SK-N-SH (cell line): ENCODE results near the gene FBXO17. TPM values are rescaled to one million over a fixed set of nuclear protein-coding genes. Genes with fewer than 3 reads are reported as not detected.

Experiments used
- CTCF ChIA-PET: fragments of 300-600, 350-600 bp; formaldehyde crosslinking; extraction: SDS; loops from one replicate; lab custom pipeline; 2021; lab: Yijun Ruan, JAX
- POLR2A ChIA-PET: fragments of 350-600 bp; sonication (Branson Sonifier 250); formaldehyde crosslinking; extraction: SDS; loops from one replicate; lab custom pipeline; 2020; ENCODE audit warnings: antibody characterized with exemption, inconsistent platforms; lab: Yijun Ruan, JAX
- DNase-seq: peaks from one replicate; pipeline ENCODE4 v3.0.0; 2012
- H2AFZ ChIP-seq: fragments of 200-600 bp; sonication (generic); 2 replicates; pipeline ENCODE4 v1.8.1; 2016; ENCODE audit warnings: antibody characterized with exemption, mild to moderate bottlenecking, low read depth
- H3F3A ChIP-seq: fragments of 200-600 bp; sonication (generic); replicated peaks from 2 replicates; pipeline ENCODE3; 2016; ENCODE audit warnings: antibody characterized with exemption, mild to moderate bottlenecking; ENCODE audit not compliant: insufficient read depth
- H3K27ac ChIP-seq, 2 experiments: fragments of 200-500 bp in 1 of 2; fragments of 200-600 bp in 1 of 2; sonication (Bioruptor generic) in 1 of 2; sonication (generic), shearing (Covaris generic) in 1 of 2; 2 replicates each; pipeline versions ENCODE4 v1.5.1 to v1.6.1; 2014 to 2016; ENCODE audit warnings: low read depth in 2 of 2, inconsistent platforms in 1 of 2, low read length in 1 of 2, mild to moderate bottlenecking in 1 of 2, mixed read lengths in 1 of 2
- H3K27me3 ChIP-seq: fragments of 200-600 bp; sonication (generic), shearing (Covaris generic); 2 replicates; pipeline ENCODE4 v1.6.1; 2016; ENCODE audit warnings: mixed run types; ENCODE audit not compliant: insufficient read depth
- H3K36me3 ChIP-seq, 2 experiments: fragments of 200-500 bp in 1 of 2; fragments of 200-600 bp in 1 of 2; sonication (Bioruptor generic) in 1 of 2; sonication (generic) in 1 of 2; replicated peaks in 1 of 2; 2 replicates each; pipeline versions ENCODE3 to v1.5.1; 2014 to 2016; ENCODE audit warnings: low read length in 1 of 2, mild to moderate bottlenecking in 1 of 2; ENCODE audit not compliant: insufficient read depth in 2 of 2, control insufficient read depth in 1 of 2
- H3K4me1 ChIP-seq, 2 experiments: fragments of 200-500 bp in 1 of 2; fragments of 200-600 bp in 1 of 2; sonication (Bioruptor generic) in 1 of 2; sonication (generic), shearing (Covaris generic) in 1 of 2; 2 replicates each; pipeline versions ENCODE4 v1.5.1 to v1.6.1; 2014 to 2016; ENCODE audit warnings: low read depth in 1 of 2, low read length in 1 of 2, mixed run types in 1 of 2; ENCODE audit not compliant: insufficient read depth in 2 of 2, control insufficient read depth in 1 of 2
- H3K4me2 ChIP-seq: fragments of 200-600 bp; sonication (generic), shearing (Covaris generic); 2 replicates; pipeline ENCODE4 v1.6.1; 2017; ENCODE audit warnings: mixed run types
- H3K4me3 ChIP-seq, 2 experiments: fragments of 200-500 bp in 1 of 2; fragments of 200-600 bp in 1 of 2; sonication (Bioruptor generic) in 1 of 2; sonication (generic), shearing (Covaris generic) in 1 of 2; 2 replicates each; pipeline versions ENCODE4 v1.5.1 to v1.8.1; 2014 to 2016; ENCODE audit warnings: low read depth in 2 of 2, inconsistent platforms in 1 of 2, low read length in 1 of 2, mild to moderate bottlenecking in 1 of 2, mixed read lengths in 1 of 2, moderate library complexity in 1 of 2
- H3K79me2 ChIP-seq: fragments of 200-600 bp; sonication (generic); 2 replicates; pipeline ENCODE4 v1.8.1; 2017; ENCODE audit warnings: mild to moderate bottlenecking; ENCODE audit not compliant: insufficient read depth
- H3K9ac ChIP-seq: fragments of 200-600 bp; sonication (generic); 2 replicates; pipeline ENCODE4 v1.6.1; 2017; ENCODE audit warnings: mixed run types
- H3K9me2 ChIP-seq: fragments of 200-600 bp; sonication (generic); 2 replicates; pipeline ENCODE4 v1.6.1; 2017; ENCODE audit warnings: mixed run types
- H3K9me3 ChIP-seq: fragments of 200-600 bp; sonication (generic); 2 replicates; pipeline ENCODE4 v1.6.1; 2017; ENCODE audit warnings: mixed run types, mild to moderate bottlenecking, moderate library complexity
- H4K20me1 ChIP-seq: fragments of 200-600 bp; sonication (generic); 2 replicates; pipeline ENCODE4 v1.6.1; 2017; ENCODE audit warnings: mild to moderate bottlenecking, mixed run types; ENCODE audit not compliant: insufficient read depth
- CHD2 ChIP-seq: fragments of 150-350 bp; IDR thresholded peaks from 2 replicates; pipeline ENCODE4 v1.6.1; 2018; ENCODE audit warnings: low read length; ENCODE audit not compliant: partially characterized antibody
- ELF1 ChIP-seq: IDR thresholded peaks from 2 replicates; pipeline ENCODE4 v1.4.0; 2012
- EZH2phosphoT487 ChIP-seq: fragments of 200-600 bp; sonication (generic); IDR thresholded peaks from 2 replicates; pipeline ENCODE4 v1.6.1; 2017; ENCODE audit warnings: low read depth, mixed run types, mild to moderate bottlenecking, antibody characterized with exemption, moderate library complexity, borderline replicate concordance
- GABPA ChIP-seq: IDR thresholded peaks from 2 replicates; pipeline ENCODE4 v1.4.0; 2012; ENCODE audit warnings: low read depth, mild to moderate bottlenecking
- GATA2 ChIP-seq: sonication (generic); formaldehyde crosslinking; IDR thresholded peaks from 2 replicates; pipeline ENCODE4 v1.5.0; 2020; ENCODE audit warnings: mild to moderate bottlenecking, missing genetic modification reagents
- IRF3 ChIP-seq: fragments of 150-350 bp; IDR thresholded peaks from 2 replicates; pipeline ENCODE4 v1.6.1; 2016; ENCODE audit warnings: mild to moderate bottlenecking, low read depth, low read length
- JUND ChIP-seq: IDR thresholded peaks from 2 replicates; pipeline ENCODE4 v1.4.0; 2012
- MAX ChIP-seq: IDR thresholded peaks from 2 replicates; pipeline ENCODE4 v1.4.0; 2012; ENCODE audit warnings: low read depth
- MXI1 ChIP-seq: IDR thresholded peaks from 2 replicates; pipeline ENCODE4 v1.6.1; 2012; ENCODE audit warnings: mild to moderate bottlenecking, low read depth, low read length, improper control_type of control experiment
- PBX3 ChIP-seq: IDR thresholded peaks from 2 replicates; pipeline ENCODE4; 2012
- POLR2AphosphoS5 ChIP-seq: IDR thresholded peaks from 2 replicates; pipeline ENCODE4 v1.6.1; 2012; ENCODE audit warnings: low read depth, low read length
- REST ChIP-seq: IDR thresholded peaks from 2 replicates; pipeline ENCODE4 v1.6.1; 2012; ENCODE audit warnings: mild to moderate bottlenecking, low read depth, low read length, moderate library complexity
- RFX5 ChIP-seq: IDR thresholded peaks from 2 replicates; pipeline ENCODE4 v1.6.1; 2012; ENCODE audit warnings: mild to moderate bottlenecking, improper control_type of control experiment, low read length
- RXRA ChIP-seq: IDR thresholded peaks from 2 replicates; pipeline ENCODE4 v1.4.0; 2012; ENCODE audit warnings: low read depth, mild to moderate bottlenecking, borderline replicate concordance
- SIN3A ChIP-seq: IDR thresholded peaks from 2 replicates; pipeline ENCODE4 v1.6.1; 2012; ENCODE audit warnings: low read depth, mild to moderate bottlenecking, low read length, moderate library complexity, borderline replicate concordance
- TCF12 ChIP-seq: IDR thresholded peaks from 2 replicates; pipeline ENCODE4 v1.4.0; 2012
- TEAD4 ChIP-seq: IDR thresholded peaks from 2 replicates; pipeline ENCODE4 v1.4.0; 2012; ENCODE audit warnings: mild to moderate bottlenecking, borderline replicate concordance; ENCODE audit not compliant: insufficient read depth
- USF1 ChIP-seq: IDR thresholded peaks from 2 replicates; pipeline ENCODE4 v1.4.0; 2012; ENCODE audit warnings: low read depth, borderline replicate concordance
- USF2 ChIP-seq: fragments of 150-350 bp; IDR thresholded peaks from 2 replicates; pipeline ENCODE4 v1.6.1; 2017; ENCODE audit warnings: antibody characterized with exemption, low read length, low read depth, borderline replicate concordance
- ZBTB33 ChIP-seq: IDR thresholded peaks from 2 replicates; pipeline ENCODE4 v1.4.0; 2012; ENCODE audit warnings: low read depth, borderline replicate concordance
- WGBS: methylation state at CpG from one replicate; pipeline ENCODE4 v1.1.6; 2017; ENCODE audit warnings: low lambda C conversion rate; 5-methylcytosine and 5-hydroxymethylcytosine counted together
- polyA plus RNA-seq, 3 experiments: library from polyadenylated mRNA; depleted of rRNA; stranded (reverse); fragments of >200 nt; gene quantifications; 2 replicates each; pipeline ENCODE4 v1.2.3, GENCODE V29; 2012

FBXO17 gene
- polyA plus RNA-seq, 1 of the 3 experiments (the other 2 are of a cell fraction), result 40.7 TPM

- Histone ChIP-seq H3K9me2 (no peaks in the 10 kb centered on the region), H3K36me3 (peaks cover 4 to 13% of the 10 kb centered on the region in 2 experiments), H3K4me2 (no peak overlapping the region), H3F3A (peaks cover 11% of the 10 kb centered on the region), H2AFZ (no peak overlapping the region), H3K27me3 (no peaks in the 10 kb centered on the region), H4K20me1 (no peaks in the 10 kb centered on the region; the same call in 1 of the 2 replicates), H3K9ac (no peak overlapping the region), H3K79me2 (peaks cover 21% of the 10 kb centered on the region), H3K4me1 (peaks cover 0 to 2% of the 10 kb centered on the region in 2 experiments; a peak in 1 of 4 replicates), H3K4me3 (no peak overlapping the region), H3K9me3 (no peaks in the 10 kb centered on the region), H3K27ac (no peak overlapping the region)
- 84% methylated on average over 2 of the region's 2 CpGs for WGBS
- no peak for TF ChIP-seq IRF3
- no peak for TF ChIP-seq GATA2 (CRISPR knock-in tag)
- no peak for TF ChIP-seq CHD2
- no peak for TF ChIP-seq REST
- no peak for TF ChIP-seq GABPA
- no peak for TF ChIP-seq USF1
- TF ChIP-seq TCF12, result no peak
- no peak for TF ChIP-seq MAX
- no peak for TF ChIP-seq RFX5
- no peak for TF ChIP-seq JUND
- TF ChIP-seq ZBTB33, result no peak
- no peak for TF ChIP-seq USF2
- no peak for TF ChIP-seq ELF1
- TF ChIP-seq MXI1, result no peak
- no peak for TF ChIP-seq EZH2phosphoT487
- TF ChIP-seq RXRA, result no peak
- no peak for TF ChIP-seq TEAD4
- no peak for TF ChIP-seq PBX3
- TF ChIP-seq SIN3A, result no peak
- TF ChIP-seq POLR2AphosphoS5, result no peak
- ChIA-PET POLR2A (interaction anchor here (0.7 kb wide), 1 partner anchor 11 kb away, joined by 3 read pairs; no protein-coding TSS in a partner anchor), CTCF (interaction anchor here (0.6 kb wide), 1 partner anchor 11 kb away, joined by 3 read pairs; the partner anchor contains the start of gene FBXO17)
- no peak for DNase-seq
These were observed 10.8 kb downstream of the FBXO17 start for GRCh38 chr19:38964738-38965137.
